Psoas muscle (tissue), 8 donors: Measurements from ENCODE around the gene GMPS. TPM values are rescaled to one million over a fixed set of nuclear protein-coding genes. Genes with fewer than 3 reads are reported as not detected.
"Not testable (repeated sequence)": the region's sequence is repeated elsewhere in the genome, so short reads cannot be mapped to it uniquely, and the experiment has no call there.

Source experiments
- ATAC-seq, 4 donors: fragments of 200-7000 bp; cut with Tn5 transposase; one replicate each; pipeline ENCODE4 v1.9.1; 2020; ENCODE audit warnings: moderate library complexity in 3 of 4, mild to moderate bottlenecking in 2 of 4
- DNase-seq, 2 donors: peaks; one replicate each; pipeline ENCODE4 v3.0.0-alpha.2; 2020
- H3K27ac ChIP-seq: fragments of 200-600 bp; one replicate; pipeline ENCODE4 v1.8.0; 2022
- H3K27me3 ChIP-seq, 3 donors: fragments of 200-600 bp in 1 of 3; one replicate each; pipeline versions ENCODE4 v1.6.1 to v1.8.0; 2013 to 2022; ENCODE audit warnings: low read length in 2 of 3, mild to moderate bottlenecking in 2 of 3, moderate library complexity in 1 of 3; ENCODE audit not compliant: insufficient read depth in 3 of 3
- H3K36me3 ChIP-seq, 2 donors: fragments of 200-600 bp in 1 of 2; one replicate each; pipeline versions ENCODE4 v1.6.1 to v1.8.0; 2013 to 2022; ENCODE audit warnings: low read depth in 1 of 2, mild to moderate bottlenecking in 1 of 2, moderate library complexity in 1 of 2; ENCODE audit not compliant: insufficient read depth in 1 of 2
- H3K4me1 ChIP-seq: fragments of 200-600 bp; one replicate; pipeline ENCODE4 v1.8.0; 2022
- H3K4me3 ChIP-seq: fragments of 200-600 bp; one replicate; pipeline ENCODE4 v1.8.0; 2022; ENCODE audit warnings: mild to moderate bottlenecking
- H3K9me3 ChIP-seq: fragments of 200-600 bp; one replicate; pipeline ENCODE4 v1.8.0; 2022
- WGBS, 3 donors: extraction: QIAGEN DNeasy Blood & Tissue Kit; methylation state at CpG; one replicate each; pipeline versions ENCODE4 v1.1.6 to v1.1.7; 2013; 5-methylcytosine and 5-hydroxymethylcytosine counted together
- intact Hi-C, 2 donors: fragments of 100-400 bp; cut with DNase I; formaldehyde crosslinking; loops; one replicate each; pipeline versions ENCODE4 v1.11.0 to v1.14.2; 2022
- polyA plus RNA-seq, 3 donors: library from polyadenylated mRNA; stranded (reverse); fragments of 200-250 nt; gene quantifications; one replicate each; pipeline ENCODE4 v1.2.3, GENCODE V29; 2013
- total RNA-seq, 4 donors: library from RNA; stranded (reverse); fragmentation: NEBNext Ultra II Directional in 2 of 4; extraction: Animal tissue kit (Norgen Biotek cat#: 25700) in 2 of 4; gene quantifications; one replicate each; pipeline versions ENCODE4 v1.2.1 to v1.2.4, GENCODE V29; 2021 to 2023
- TF ChIP-seq, protein P1 (sequence below): fragments of 200-600 bp; IDR thresholded peaks from one replicate; pipeline ENCODE4 v1.8.0; 2022; ENCODE audit warnings: antibody characterized with exemption
- donor health status: healthy with polysubstance abuse.
- donor health status: DM: no; HTN: no; CAD: no; lungs with moderate emphysema.
- donor health status: Bipolar disorder and iron deficiency.
- donor health status: healthy.
- donor health status: DM: yes; HTN: yes; CAD: no.
- donor health status: DM: no; HTN: no; CAD: no.
- donor health status: DM: no; HTN: no; CAD: no.
- donor health status: DM: yes; HTN: yes; CAD: no.

The GMPS gene
- total and polyA plus RNA-seq, 7 donors: 20.8 to 31.3 (median 27.8) TPM

DNA sequence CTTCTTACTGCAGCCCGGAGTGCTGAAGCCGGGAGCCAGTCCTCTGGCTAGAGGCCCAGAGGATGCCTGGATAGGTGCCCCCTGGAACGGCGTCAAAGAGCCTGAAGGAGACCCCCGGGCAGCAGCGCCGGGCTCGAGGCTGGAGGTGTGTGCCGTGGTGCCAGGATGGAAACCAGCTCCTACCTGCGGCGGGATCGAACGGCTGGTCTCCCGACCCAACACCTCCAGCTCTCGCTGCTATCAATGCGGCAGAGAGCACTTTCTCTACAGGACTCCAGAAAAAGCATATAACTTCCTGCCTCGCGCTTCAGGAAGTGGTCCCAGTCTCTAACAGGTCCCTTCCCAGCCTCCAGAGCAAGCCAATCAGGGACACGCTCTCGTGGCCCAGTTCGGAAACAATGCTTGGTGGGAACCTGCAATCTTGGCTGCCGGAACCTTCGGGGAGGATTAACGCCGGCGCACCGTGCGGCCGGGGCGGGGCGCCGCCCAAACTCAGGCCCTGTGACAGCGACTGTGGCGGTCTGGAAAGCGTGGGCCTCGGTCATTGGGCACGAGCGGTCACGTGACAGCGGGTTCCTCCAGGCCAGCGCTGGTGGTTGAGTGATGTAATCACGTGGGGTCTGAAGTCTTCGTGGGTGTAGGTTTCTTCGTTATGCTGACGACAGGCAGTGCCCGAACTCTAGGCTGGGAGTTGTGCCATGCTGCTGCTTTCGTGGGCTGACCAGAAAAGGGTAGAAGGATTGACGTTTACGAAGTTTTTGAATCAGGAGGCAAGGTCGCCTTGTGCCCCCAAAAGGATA is 16.1 kb upstream of the GMPS start, which contains the start of gene SLC33A1:
TSS of gene SLC33A1 (minus strand) at position 287 of the 800 bp plus-strand sequence. CDS start 430 bp downstream, outside the sequence.
- intact Hi-C loops: loop anchor here (2.0 to 5.0 kb wide), 2 partner anchors 16 to 47 kb away; partner anchors contain the start of genes GMPS (in 2 of the 2) and C3orf33 (in 1 of the 2)
- peak; percentile 99 to 100 for DNase-seq
- H3K4me3 ChIP-seq: peak within 1 kb of the TSS; percentile 84
- no peaks in the 10 kb centered on the region for H3K27me3 ChIP-seq
- peak within 1 kb of the TSS; percentile 97 for H3K27ac ChIP-seq
- peaks cover 0 to 4% of the 10 kb centered on the region in 2 donors for H3K36me3 ChIP-seq
- H3K9me3 ChIP-seq: no peaks in the 10 kb centered on the region
- peak; percentile 95 to 98 (median 98) for ATAC-seq
- TF ChIP-seq, protein P1, sequence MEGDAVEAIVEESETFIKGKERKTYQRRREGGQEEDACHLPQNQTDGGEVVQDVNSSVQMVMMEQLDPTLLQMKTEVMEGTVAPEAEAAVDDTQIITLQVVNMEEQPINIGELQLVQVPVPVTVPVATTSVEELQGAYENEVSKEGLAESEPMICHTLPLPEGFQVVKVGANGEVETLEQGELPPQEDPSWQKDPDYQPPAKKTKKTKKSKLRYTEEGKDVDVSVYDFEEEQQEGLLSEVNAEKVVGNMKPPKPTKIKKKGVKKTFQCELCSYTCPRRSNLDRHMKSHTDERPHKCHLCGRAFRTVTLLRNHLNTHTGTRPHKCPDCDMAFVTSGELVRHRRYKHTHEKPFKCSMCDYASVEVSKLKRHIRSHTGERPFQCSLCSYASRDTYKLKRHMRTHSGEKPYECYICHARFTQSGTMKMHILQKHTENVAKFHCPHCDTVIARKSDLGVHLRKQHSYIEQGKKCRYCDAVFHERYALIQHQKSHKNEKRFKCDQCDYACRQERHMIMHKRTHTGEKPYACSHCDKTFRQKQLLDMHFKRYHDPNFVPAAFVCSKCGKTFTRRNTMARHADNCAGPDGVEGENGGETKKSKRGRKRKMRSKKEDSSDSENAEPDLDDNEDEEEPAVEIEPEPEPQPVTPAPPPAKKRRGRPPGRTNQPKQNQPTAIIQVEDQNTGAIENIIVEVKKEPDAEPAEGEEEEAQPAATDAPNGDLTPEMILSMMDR: no peak
- peaks cover 32% of the 10 kb centered on the region for H3K4me1 ChIP-seq
- 0 to 1% (median 0%) methylated on average over 50 of the region's 50 CpGs for WGBS, 3 donors

DNA sequence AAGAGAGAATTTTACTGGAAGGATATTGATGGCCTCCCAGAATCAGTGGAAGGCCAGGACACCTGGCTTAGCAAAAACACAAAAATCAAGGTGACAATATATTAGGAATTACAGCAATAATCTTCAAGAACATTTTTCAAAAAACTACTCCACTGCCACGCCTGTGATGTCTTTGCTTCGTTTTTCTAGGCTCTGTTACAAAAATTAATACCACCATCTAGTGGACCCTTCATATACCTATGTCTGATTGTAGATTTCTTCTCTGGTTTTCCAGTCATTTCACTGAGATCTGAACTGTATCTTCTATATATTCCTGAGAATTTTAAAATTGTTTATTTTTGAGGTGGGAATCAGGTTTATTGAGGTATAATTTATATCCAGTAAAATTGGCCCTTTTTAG is 10.6 kb upstream of the GMPS start:
- no peak for DNase-seq

DNA sequence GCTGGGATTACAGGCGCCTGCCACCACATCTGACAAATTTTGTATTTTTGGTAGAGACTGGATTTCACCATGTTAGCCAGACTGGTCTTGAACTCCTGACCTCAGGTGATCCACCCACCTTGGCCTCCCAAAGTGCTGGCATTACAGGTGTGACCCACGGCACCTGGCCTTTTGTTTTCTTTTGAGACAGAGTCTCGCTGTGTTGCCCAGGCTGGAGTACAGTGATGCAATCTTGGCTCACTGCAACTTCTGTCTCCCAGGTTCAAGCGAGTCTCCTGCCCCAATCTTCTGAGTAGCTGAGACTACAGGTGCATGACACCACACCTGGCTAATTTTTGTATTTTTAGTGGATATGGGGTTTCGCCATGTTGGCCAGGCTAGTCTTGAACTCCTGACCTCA is 10.0 kb upstream of the GMPS start:
- WGBS, 3 donors: 91 to 99% (median 93%) methylated on average over 5 of the region's 5 CpGs
- H3K36me3 ChIP-seq, H3K4me3 ChIP-seq, H3K9me3 ChIP-seq, H3K27ac ChIP-seq, H3K4me1 ChIP-seq, DNase-seq, ATAC-seq, intact Hi-C loops, H3K27me3 ChIP-seq: not testable (repeated sequence)

More for the DNA sequence above, 10.6 kb upstream of the GMPS start:
- no peak overlapping the region for H3K4me3 ChIP-seq
- no peak for ATAC-seq
- no peaks in the 10 kb centered on the region for H3K36me3 ChIP-seq
- H3K4me1 ChIP-seq: no peaks in the 10 kb centered on the region
- H3K27ac ChIP-seq: no peak overlapping the region
- 3 to 8% (median 8%) methylated on average over 2 of the region's 2 CpGs for whole genome bisulfite sequencing, 3 donors
- no peaks in the 10 kb centered on the region for H3K9me3 ChIP-seq
- TF ChIP-seq, protein P1: no peak
- intact Hi-C loops: no loop called here
- H3K27me3 ChIP-seq: no peaks in the 10 kb centered on the region

DNA sequence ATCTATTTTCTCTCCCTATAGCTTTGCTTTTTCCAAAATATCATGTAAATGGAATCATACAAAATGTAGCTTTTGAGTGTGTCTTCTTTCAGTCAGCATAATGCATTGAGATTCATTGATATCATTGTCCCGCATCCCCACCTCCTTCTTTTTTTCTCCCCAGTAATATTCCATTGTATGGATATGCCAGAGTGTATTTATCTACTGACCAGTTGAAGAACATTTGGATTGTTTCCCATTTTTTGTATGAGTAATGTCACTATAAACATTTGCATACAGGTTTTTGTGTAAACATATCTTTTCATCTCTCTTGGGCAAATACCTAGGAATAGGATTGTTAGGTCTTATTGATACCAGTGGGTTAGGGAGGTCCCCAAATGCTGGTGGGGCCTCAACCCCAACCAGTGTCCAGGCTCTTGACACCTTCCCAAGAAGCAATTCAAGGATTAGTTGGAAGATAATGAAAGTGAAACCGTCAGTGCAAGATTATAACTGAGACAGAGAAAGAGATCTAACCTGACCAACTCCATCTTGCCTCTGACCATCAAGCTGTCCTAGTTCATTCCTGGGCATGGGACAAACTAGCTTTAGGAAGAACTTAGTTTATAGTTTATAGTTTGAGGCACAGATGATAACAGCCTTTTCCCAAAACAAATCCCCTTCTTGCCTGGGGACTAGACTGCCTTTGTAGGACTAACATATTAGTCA is 8.8 kb upstream of the GMPS start:
- 79 to 98% (median 87%) methylated on average over 2 of the region's 2 CpGs for WGBS, 3 donors
- H3K36me3 ChIP-seq: no peaks in the 10 kb centered on the region
- intact Hi-C loops: no loop called here

DNA sequence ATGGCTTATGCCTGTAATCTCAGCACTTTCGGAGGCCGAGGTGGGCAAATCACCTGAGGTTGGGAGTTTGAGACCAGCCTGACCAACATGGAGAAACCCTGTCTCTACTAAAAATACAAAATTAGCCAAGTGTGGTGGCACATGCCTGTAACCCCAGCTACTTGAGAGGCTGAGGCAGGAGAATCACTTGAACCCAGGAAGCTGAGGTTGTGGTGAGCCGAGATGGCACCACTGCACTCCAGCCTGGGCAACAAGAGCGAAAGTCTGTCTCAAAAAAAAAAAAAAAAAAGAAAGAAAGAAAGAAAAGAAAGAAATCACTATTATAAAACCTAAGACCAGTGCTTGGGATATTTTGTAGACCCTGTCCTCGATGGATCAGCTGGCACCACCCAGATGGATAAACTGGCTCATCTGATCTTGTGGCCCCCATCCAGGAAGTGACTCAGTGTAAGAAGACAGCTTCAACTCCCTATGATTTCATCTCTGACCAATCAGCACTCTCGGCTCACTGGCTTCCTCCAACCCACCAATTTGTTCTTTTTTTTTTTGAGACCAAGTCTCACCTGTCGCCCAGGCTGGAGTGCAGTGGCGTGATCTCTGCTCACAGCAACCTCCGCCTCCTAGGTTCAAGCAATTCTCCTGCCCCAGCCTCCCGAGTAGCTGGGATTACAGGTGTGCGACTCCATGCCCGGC is 8.0 kb upstream of the GMPS start:
- H3K4me3 ChIP-seq, DNase-seq, H3K9me3 ChIP-seq, intact Hi-C loops, H3K27me3 ChIP-seq, ATAC-seq, H3K27ac ChIP-seq, H3K4me1 ChIP-seq, H3K36me3 ChIP-seq: not testable (repeated sequence)
- 78 to 80% (median 79%) methylated on average over 12 of the region's 12 CpGs for WGBS, 3 donors

More for the DNA sequence above, 8.8 kb upstream of the GMPS start:
- Histone ChIP-seq H3K4me3 (no peak overlapping the region), H3K4me1 (no peaks in the 10 kb centered on the region), H3K27ac (no peak overlapping the region), H3K9me3 (no peaks in the 10 kb centered on the region), H3K27me3 (no peaks in the 10 kb centered on the region)
- DNase-seq (no peak), ATAC-seq (no peak)
- TF ChIP-seq, protein P1: no peak
